Activated naive CD8-positive, alpha-beta T cell treated with anti-CD3 and anti-CD28 coated beads, Interleukin-2, amount 50 U/mL, for 24 hours (primary cell): ENCODE measurements around the gene TRMT2B.
A peak's percentile ranks its signal among the peaks of the same experiment; 100 is the strongest.
"Not testable (repeated sequence)": the region's sequence is repeated elsewhere in the genome, so short reads cannot be mapped to it uniquely, and the experiment has no call there.

Experiments used
- ATAC-seq: fragments of 150-1000 bp; cut with Tn5 transposase; one replicate; pipeline ENCODE4 v1.10.0; 2021
- DNase-seq: peaks from one replicate; pipeline ENCODE4 v3.0.0; 2021
- H3K27ac Mint-ChIP-seq: one replicate; pipeline ENCODE4 v1.8.0; 2021; ENCODE audit warnings: mild to moderate bottlenecking, mixed read lengths
- H3K27me3 Mint-ChIP-seq: one replicate; pipeline ENCODE4 v1.8.0; 2021; ENCODE audit warnings: mixed read lengths
- H3K36me3 Mint-ChIP-seq: one replicate; pipeline ENCODE4 v1.8.0; 2021; ENCODE audit warnings: low read depth, mixed read lengths
- H3K4me1 Mint-ChIP-seq: one replicate; pipeline ENCODE4 v1.8.0; 2021; ENCODE audit warnings: mixed read lengths
- H3K4me3 Mint-ChIP-seq: one replicate; pipeline ENCODE4 v1.8.0; 2021; ENCODE audit warnings: mild to moderate bottlenecking, moderate library complexity, mixed read lengths
- H3K9me3 Mint-ChIP-seq: one replicate; pipeline ENCODE4 v1.8.0; 2021; ENCODE audit warnings: mixed read lengths

The TRMT2B gene

GRCh38 chrX:101051549-101052302 lies at the start of gene TRMT2B:
Gene TRMT2B (minus strand): TSS chrX:101052111. CDS start chrX:101042289, 9,822 bp downstream.
- Mint-ChIP-seq H3K27me3 (no peaks in the 10 kb centered on the region), H3K9me3 (no peaks in the 10 kb centered on the region), H3K27ac (peak within 1 kb of the TSS; percentile 95), H3K4me1 (peaks cover 20% of the 10 kb centered on the region), H3K4me3 (peak within 1 kb of the TSS; percentile 87), H3K36me3 (peaks cover 7% of the 10 kb centered on the region)
- DNase-seq = peak; percentile 77
- ATAC-seq = peak; percentile 94

GRCh38 chrX:101097546-101098453 lies 45.9 kb upstream of the TRMT2B start, which contains the start of gene CENPI:
Gene CENPI (plus strand): TSS chrX:101098204. CDS start chrX:101101071, 2,867 bp downstream.
- peaks cover 25% of the 10 kb centered on the region for H3K4me1 Mint-ChIP-seq
- peaks cover 9% of the 10 kb centered on the region for H3K36me3 Mint-ChIP-seq
- no peaks in the 10 kb centered on the region for H3K9me3 Mint-ChIP-seq
- peak; percentile 90 for DNase-seq
- peak within 1 kb of the TSS; percentile 85 for H3K27ac Mint-ChIP-seq
- H3K4me3 Mint-ChIP-seq = peak within 1 kb of the TSS; percentile 89
- H3K27me3 Mint-ChIP-seq = no peaks in the 10 kb centered on the region
- peak; percentile 100 for ATAC-seq

- Mint-ChIP-seq H3K27ac (no peak overlapping the region), H3K36me3 (no peaks in the 10 kb centered on the region), H3K9me3 (no peaks in the 10 kb centered on the region), H3K27me3 (no peaks in the 10 kb centered on the region), H3K4me3 (no peak overlapping the region), H3K4me1 (peaks cover 2% of the 10 kb centered on the region)
- no peak for ATAC-seq
- no peak for DNase-seq
Observed at GRCh38 chrX:101091817-101092216, 39.9 kb upstream of the TRMT2B start.

- no peak overlapping the region for H3K27ac Mint-ChIP-seq
- H3K9me3 Mint-ChIP-seq = no peaks in the 10 kb centered on the region
- DNase-seq (no peak), ATAC-seq (no peak)
- H3K4me1 Mint-ChIP-seq = peaks cover 3% of the 10 kb centered on the region
- no peaks in the 10 kb centered on the region for H3K36me3 Mint-ChIP-seq
- peaks cover 11% of the 10 kb centered on the region for H3K27me3 Mint-ChIP-seq
- H3K4me3 Mint-ChIP-seq = no peak overlapping the region
Observed at GRCh38 chrX:101081231-101081630, 29.3 kb upstream of the TRMT2B start.

- Mint-ChIP-seq H3K4me3 (no peak overlapping the region), H3K27ac (no peak overlapping the region), H3K4me1 (peaks cover 3% of the 10 kb centered on the region), H3K27me3 (peaks cover 11% of the 10 kb centered on the region), H3K36me3 (no peaks in the 10 kb centered on the region), H3K9me3 (no peaks in the 10 kb centered on the region)
- DNase-seq (no peak), ATAC-seq (no peak)
Observed at GRCh38 chrX:101080326-101081124, 28.6 kb upstream of the TRMT2B start.

- DNase-seq (no peak), ATAC-seq (no peak)
- H3K9me3 Mint-ChIP-seq = no peaks in the 10 kb centered on the region
- H3K27ac Mint-ChIP-seq = no peak overlapping the region
- no peak overlapping the region for H3K4me3 Mint-ChIP-seq
- H3K4me1 Mint-ChIP-seq = peaks cover 3% of the 10 kb centered on the region
- H3K36me3 Mint-ChIP-seq = no peaks in the 10 kb centered on the region
- peaks cover 11% of the 10 kb centered on the region for H3K27me3 Mint-ChIP-seq
Observed at GRCh38 chrX:101079736-101080270, 27.9 kb upstream of the TRMT2B start.

- Mint-ChIP-seq H3K36me3 (no peaks in the 10 kb centered on the region), H3K9me3 (no peaks in the 10 kb centered on the region), H3K27me3 (peaks cover 11% of the 10 kb centered on the region), H3K4me1 (peaks cover 3% of the 10 kb centered on the region), H3K4me3 (peak within 1 kb of the TSS; percentile 17), H3K27ac (no peak within 1 kb of the TSS)
- DNase-seq (no peak), ATAC-seq (no peak)
Observed at GRCh38 chrX:101078716-101079598, 27.0 kb upstream of the TRMT2B start, which contains the start of gene TMEM35A. Gene TMEM35A (plus strand): TSS chrX:101078879. CDS start chrX:101079003, 124 bp downstream.

- ATAC-seq (no peak), DNase-seq (no peak)
- H3K9me3 Mint-ChIP-seq = no peaks in the 10 kb centered on the region
- H3K4me3 Mint-ChIP-seq = no peak overlapping the region
- no peaks in the 10 kb centered on the region for H3K36me3 Mint-ChIP-seq
- H3K27me3 Mint-ChIP-seq = no peaks in the 10 kb centered on the region
- no peak overlapping the region for H3K27ac Mint-ChIP-seq
- H3K4me1 Mint-ChIP-seq = no peaks in the 10 kb centered on the region
Observed at GRCh38 chrX:101071582-101071981, 19.7 kb upstream of the TRMT2B start.

- Mint-ChIP-seq H3K27me3 (no peaks in the 10 kb centered on the region), H3K9me3 (no peaks in the 10 kb centered on the region), H3K36me3 (no peaks in the 10 kb centered on the region), H3K27ac (no peak overlapping the region), H3K4me1 (peaks cover 5% of the 10 kb centered on the region), H3K4me3 (no peak overlapping the region)
- ATAC-seq (no peak), DNase-seq (no peak)
Observed at GRCh38 chrX:101062176-101062575, 10.3 kb upstream of the TRMT2B start.

- Mint-ChIP-seq H3K4me3 (no peak overlapping the region), H3K27ac (peak overlapping the region; percentile 60), H3K36me3 (no peaks in the 10 kb centered on the region), H3K9me3 (no peaks in the 10 kb centered on the region), H3K27me3 (no peaks in the 10 kb centered on the region), H3K4me1 (peaks cover 12% of the 10 kb centered on the region)
- ATAC-seq = no peak
- no peak for DNase-seq
Observed at GRCh38 chrX:101057093-101057714, 5.3 kb upstream of the TRMT2B start.

GRCh38 chrX:101056551-101056950 lies 4.6 kb upstream of the TRMT2B start:
- not testable (repeated sequence) for ATAC-seq, H3K27ac Mint-ChIP-seq, H3K4me3 Mint-ChIP-seq, H3K36me3 Mint-ChIP-seq, H3K27me3 Mint-ChIP-seq, H3K9me3 Mint-ChIP-seq, DNase-seq
- peaks cover 15% of the 10 kb centered on the region for H3K4me1 Mint-ChIP-seq

GRCh38 chrX:101051153-101051548 lies 760 bp downstream of the TRMT2B start:
- Mint-ChIP-seq H3K36me3 (peaks cover 7% of the 10 kb centered on the region), H3K9me3 (no peaks in the 10 kb centered on the region), H3K4me3 (peak overlapping the region; percentile 87), H3K4me1 (peaks cover 18% of the 10 kb centered on the region), H3K27ac (peak overlapping the region; percentile 95), H3K27me3 (no peaks in the 10 kb centered on the region)
- DNase-seq = no peak
- ATAC-seq = no peak

GRCh38 chrX:101040197-101040596 lies 11.7 kb downstream of the TRMT2B start:
- Mint-ChIP-seq H3K36me3 (peaks cover 10% of the 10 kb centered on the region), H3K27me3 (no peaks in the 10 kb centered on the region), H3K9me3 (no peaks in the 10 kb centered on the region), H3K4me3 (no peak overlapping the region), H3K4me1 (no peaks in the 10 kb centered on the region), H3K27ac (no peak overlapping the region)
- ATAC-seq (no peak), DNase-seq (no peak)
